HG03060 (cell line): Measurements from ENCODE around the gene PIAS4.

ENCODE experiments used
- ATAC-seq: cut with Tn5 transposase; IDR thresholded peaks from one replicate; pipeline ENCODE4 v1.9.1; 2021; ENCODE audit warnings: low read depth, moderate number of reproducible peaks; ENCODE audit not compliant: unreplicated experiment

Gene PIAS4

DNA sequence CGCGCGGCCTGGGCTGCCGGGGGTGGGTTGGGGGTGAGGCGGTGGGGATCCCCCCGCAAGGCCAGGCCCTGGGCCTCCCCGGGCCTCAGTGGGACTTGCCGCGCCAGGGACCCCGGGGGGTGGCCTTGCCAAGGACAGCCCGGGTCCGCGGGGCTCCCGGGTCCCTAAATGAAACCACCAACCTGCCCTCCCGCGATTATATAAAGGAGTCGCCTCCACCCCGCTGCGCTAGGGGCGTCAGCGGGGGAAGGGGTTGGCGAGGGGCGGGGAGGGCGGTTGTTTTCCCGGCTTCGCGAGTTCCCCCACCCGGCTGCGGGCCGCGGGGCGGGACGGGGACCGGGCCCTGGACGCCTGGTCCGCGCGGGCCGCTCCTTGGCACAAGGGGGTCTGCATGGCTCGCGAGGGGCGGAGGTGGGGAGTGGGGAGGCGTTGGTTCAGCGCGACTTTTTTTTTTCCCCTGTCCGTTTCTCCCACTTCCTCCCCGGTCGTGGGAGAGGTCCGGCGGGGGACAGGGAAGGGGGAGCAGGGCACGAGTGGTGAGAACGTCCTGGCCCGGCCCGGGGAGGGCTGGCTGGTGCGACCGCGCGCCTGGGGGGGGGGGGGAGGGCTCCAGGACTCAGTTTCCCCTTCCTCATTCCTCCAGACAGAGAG, 60.0 kb downstream of the PIAS4 start:
- no peak for ATAC-seq

DNA sequence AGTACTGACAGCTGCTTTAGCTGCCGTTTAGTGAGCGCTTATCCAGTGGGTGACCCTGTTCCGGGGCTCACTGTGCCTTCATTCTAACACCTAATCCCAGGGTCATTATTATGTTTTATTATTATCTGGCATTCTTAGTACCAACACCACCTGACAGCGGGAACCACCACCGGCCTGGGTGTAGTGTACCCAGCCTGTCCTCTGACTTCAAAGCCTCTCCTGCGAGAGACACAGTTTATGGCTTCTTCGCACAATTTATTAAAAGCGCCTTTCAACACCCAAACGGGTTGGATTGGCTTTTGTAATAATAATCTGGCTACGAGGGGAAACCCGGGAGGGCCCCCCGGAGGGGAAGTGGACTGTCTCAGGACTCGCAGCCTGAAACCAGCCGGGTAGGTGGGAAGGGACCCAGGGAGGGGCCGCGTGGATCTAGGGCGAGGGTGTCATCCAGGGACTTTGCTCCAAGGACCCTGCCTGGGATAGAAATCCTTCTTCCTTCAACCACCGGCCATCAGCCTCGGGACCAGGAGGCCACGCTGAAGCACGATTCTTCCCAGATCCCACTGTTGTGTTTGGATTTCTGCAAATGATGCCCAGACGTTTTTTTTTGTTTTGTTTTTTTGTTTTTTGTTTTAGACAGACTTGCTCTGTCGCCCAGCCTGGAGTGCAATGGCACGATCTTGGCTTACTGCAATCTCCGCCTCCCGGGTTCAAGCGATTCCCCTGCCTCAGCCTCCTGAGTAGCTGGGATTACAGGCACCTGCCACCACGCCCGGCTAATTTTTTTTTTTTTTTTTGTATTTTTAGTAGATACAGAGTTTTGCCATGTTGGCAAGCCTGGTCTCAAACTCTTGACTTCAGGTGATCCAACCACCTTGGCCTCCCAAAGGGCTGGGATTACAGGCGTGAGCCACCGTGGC, 60.8 kb downstream of the PIAS4 start:
- ATAC-seq: no peak

DNA sequence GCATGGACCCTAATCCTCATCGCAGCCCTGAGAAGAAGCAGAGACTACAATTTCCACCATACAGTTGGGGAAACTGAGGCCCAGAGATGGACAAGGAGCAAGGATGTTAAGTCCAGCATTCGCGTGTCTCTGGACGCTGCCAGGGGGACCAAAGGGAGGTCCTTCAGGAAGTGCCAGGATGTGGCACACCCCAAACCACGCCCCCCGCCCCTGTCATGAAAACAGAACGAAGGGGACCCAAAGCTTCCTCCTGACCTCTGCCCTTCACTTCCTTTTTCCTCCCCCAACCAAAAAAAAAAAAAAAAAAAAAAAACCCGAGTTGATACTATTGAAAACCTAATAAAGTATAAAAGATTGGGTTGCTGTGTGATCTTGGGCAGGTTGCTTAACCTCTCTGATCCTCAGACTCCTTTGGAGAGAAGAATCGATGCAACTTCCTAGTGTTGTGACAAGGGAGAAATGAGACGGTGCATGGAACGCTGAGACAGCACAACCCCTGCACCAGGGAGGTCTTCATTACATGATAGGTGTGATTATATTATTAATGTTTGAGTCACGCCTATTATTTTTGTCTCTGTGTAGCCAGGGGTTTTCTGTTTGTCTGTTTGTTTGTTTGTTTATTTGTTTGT, 61.9 kb downstream of the PIAS4 start:
- ATAC-seq: no peak

DNA sequence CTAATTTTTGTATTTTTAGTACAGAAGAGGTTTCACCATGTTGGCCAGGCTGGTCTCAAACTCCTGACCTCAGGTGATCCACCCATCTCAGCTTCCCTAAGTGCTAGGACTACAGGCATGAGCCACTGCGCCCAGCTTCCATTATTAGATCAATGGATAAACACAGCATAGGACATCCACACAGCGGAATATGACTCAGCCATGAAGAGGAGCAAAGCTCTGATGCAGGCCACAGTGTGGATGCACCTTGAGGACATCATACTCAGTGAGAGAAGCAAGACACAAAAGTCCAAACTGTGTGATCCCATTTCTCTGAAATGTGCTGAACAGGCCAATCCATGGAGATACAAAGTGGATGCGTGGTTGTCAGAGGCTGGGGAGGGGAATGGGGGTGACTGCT, 64.1 kb downstream of the PIAS4 start:
- no peak for ATAC-seq

DNA sequence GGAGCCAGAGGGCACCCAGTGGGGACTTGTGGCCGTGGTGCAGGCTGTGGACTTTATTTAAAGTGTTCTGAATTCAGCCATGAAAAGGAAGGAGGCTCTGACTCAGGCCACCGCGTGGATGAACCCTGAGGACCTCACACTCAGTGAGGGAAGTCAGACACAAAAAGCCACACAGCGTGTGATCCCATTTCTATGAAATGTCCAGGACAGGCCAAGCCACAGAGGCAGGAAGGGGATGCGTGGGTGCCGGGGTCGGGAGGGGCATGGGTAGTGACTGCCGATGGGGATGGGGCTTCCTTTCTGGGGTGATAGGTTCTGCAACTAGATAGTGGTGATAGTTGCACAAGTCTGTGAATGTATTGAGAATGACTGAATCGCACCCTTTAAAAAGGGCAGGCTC, 67.8 kb downstream of the PIAS4 start:
- no peak for ATAC-seq

DNA sequence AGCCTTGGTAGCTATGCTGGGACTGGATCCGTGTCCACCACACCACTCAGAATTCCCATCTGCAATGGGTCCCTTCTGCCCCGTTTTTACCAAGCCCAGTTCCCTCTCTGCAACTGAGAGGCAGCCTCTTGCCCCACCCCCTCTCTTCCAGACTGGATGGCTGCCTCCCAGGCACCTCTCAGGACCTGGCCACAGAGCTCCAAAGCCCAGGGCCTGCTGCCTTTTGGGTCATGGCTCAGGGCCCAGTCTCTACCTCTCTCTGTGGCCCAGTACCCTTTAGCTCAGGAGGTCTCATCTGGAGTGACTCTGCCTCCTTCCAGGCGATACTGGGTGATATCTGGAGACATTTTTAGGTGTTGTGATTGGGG, 69.5 kb downstream of the PIAS4 start:
- no peak for ATAC-seq

DNA sequence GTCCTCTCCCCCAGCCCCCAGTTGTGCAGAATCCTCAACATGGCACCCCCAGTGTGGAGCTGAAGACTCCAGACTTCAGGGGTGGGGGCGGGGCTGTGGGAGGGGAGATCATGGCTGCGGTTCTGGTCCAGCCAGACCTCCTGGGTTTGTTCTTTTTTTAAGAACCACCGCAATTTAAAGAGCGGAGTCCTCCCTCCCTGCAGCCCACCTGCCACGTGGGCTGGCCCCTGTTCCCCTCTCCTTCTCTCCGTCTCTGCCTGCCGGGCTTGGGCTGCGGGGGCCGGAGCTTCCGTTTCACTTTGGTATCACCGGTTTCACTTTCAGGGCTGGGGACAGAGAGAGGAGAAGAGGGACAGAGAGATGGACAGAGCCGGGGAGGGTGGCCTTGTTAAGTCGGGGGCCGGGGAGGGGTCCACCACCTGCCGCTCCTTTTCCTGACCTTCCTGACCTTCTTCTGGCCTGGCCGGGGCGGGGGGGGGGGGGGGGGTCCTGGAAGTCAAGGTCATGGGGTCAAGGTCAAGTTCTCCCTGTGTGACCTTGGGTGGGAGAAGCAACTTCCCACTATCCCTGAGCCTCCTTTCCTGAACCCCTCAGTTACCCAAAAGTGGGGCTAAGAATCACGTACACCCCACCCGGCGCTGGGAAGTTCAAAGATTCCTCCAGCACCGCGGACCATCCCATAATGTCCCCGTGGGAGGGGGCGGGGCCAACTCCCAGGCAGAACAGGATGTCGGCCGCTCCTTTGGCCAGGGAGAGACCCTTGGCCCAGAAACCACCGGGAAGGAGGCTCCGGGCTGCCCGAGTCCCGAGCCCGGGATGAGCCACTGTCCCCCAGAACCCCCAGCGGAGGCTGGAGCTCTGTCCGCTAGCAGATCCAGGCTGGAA, 70.5 kb downstream of the PIAS4 start:
- ATAC-seq: no peak

DNA sequence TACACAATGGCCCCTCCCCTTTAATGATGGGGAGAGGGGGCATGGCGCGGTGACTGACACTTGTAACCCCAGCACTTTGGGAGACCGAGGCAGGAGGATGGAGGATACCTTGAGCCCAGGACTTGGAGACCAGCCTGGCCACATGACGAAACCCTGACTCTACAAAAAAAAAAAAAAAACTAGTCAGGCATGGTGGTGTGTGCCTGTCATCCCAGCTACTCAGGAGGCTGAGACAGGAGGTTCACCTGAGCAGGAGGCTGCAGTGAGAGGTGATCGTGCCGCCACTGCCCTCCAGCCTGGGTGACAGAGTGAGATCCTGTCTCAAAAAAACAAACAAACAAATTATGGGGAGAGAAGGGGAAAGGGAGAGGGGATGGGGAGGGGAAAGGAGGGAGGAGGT, 72.9 kb downstream of the PIAS4 start:
- ATAC-seq: no peak

DNA sequence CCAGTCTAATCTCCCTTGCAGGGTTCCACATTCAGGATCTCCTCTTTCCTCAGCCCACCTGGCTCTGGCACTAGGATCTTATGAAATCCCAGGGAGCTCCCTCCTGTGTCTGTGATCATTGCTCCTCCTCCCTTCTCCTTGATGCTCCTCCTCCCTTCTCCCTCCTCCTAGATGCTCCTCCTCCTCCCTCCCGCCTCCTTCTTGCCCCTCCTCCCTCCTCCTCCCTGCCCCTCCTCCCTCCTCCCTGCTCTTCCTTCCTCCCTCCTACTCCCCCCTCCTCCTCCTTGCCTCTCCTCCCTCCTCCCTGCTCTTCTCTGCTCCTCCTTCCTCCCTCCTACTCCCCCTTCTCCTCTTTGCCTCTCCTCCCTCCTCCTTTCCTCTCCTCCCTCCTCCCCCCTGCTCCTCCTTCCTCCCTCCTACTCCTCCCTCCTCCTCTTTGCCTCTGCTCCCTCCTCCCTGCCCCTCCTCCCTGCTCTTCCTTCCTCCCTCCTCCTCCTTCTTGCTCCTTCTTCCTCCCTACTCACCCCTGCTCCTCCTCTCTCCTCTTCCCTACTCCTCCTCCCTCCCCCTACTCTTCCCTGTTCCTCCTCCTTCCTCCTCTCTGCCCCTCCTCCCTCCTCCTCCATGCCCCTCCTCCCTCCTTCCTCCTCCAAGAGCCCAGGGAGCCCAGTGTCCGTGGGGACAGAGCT, 74.0 kb downstream of the PIAS4 start:
- no peak for ATAC-seq

DNA sequence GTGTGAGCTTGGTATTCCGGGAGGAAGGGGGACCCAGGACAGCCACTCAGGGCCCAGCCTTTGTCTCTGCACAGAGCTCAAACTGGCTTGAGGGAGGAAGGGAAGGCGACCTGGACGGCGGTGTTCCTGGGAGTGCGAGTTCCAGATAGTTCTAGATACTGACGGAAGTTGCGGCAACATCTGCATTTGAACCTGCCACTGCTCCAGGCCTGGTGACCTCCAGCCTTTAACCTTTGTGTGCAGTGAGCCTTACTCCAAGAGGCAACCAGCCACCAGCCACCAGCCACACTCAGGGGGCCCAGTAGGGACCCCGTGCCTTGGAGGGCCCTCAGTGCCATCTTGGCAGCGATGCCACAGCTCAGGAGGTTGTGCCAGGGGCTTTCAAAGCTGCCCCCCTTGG, 74.6 kb downstream of the PIAS4 start:
- no peak for ATAC-seq

DNA sequence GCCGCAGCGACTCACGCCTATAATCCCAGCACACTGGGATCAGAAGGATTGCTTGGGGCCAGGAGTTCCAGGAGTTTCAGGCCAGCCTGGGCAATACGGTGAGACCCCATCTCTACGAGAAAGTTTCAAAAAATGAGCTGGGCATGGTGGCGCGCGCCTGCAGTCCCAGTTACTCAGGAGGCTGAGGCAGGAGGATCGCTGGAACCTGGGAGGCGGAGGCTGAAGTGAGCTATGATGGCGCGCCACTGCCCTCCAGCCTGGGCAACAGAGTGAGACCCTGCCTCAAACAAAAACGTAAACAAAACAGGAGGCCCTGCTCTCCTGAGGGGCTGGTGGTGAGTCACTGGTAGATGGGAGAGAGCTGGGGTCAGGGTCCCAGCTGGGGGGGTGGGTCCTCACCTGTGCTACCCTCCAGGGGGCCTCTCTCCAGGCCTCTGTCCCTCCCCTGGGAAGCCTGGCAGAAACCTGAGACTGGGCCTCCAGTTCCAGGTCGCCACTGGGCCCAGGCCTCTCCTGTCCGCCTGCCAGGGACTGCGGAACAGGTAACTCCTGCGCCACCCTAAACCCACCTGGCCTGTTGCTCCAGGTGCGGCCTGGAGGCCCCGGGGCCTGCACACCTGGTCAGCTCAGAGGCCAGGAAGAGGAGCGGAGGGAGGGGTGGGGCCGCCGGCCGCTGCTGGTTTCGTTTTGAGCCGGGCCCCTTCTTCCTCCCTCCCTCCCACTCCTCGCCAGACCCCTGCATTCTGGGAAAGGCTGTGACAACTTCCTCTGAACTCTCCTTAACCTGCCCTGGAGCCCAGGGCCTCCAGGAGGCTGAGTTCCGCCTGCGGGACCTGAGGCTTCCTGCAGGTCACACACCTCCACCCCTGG, 76.4 kb downstream of the PIAS4 start:
- ATAC-seq: no peak

DNA sequence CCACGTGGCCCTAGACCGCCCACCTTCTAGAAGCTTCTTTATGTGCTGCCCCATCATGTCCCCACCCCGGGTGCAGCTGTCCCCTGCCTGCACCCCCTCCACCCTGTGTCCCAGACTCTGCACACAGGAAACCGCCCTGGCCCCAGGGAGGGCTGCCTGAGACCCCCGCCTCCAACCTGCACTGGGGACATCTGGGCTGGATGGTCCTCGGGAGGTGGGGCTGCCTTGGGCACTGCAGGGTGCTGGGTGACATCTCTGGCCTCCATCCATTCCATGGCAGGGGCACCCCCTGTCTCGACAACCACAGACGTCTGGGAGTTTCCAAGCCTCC, 77.0 kb downstream of the PIAS4 start:
- no peak for ATAC-seq

DNA sequence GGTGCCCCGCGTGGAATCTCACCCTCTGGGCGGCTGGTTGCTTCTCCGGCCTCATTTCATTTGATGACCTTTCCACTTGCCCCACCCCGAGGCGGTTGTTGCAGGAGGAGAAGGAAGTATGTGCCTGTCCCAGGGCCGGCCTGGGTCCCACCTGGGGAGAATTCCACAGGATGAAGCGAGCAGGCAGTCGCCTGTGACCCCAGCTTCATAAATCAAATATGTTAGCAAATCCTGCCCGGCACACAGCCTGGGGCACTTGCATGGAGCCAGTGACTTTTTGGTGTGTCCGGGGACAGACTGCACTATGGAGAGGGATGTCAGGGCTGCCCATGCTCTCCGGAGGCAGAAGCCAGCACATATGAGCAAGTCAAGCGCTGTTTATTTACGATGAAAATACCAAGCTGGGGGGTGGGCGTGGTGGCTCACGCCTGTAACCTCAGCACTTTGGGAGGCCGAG, 78.9 kb downstream of the PIAS4 start:
- no peak for ATAC-seq

DNA sequence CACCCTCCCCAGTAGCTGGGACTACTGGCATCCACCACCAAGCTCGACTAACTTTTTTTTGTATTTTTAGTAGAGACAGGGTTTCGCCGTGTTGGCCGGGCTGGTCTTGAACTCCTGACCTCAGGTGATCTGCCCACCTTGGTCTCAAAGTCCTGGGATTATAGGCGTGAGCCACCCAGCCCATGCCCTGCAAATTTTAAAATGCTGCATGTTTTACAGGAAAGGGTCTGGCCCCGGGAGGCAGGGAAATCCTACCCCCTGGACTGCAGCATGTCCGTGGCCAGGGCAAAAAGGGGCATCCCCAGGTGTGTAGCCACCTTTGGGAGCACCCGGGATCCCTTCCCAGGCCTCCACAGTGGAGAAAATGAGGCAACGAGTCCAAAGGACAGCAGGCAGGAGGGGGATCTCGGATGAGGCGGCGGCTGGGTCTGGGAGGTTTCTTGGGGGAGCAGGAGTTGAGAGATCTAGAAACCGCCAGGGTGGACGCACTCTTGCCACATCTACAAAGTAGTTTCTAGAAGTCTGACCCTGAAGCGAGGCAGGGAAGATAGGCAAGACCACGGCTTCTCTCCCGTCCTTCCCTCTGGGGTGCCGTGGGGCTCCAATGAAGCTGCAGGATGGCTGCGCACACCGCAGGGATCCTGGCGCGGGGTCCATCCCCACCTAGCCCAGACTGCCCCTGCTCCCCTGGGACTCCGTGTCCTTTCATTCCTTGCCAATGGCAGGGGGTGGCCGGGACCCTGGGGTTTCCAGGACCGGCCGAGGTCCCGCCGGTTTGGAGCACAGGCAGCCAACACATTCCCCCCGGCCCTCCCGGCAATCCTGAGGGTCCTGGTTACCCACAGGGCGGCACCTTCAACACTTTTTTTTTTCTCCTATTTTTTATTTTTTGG, 80.5 kb downstream of the PIAS4 start:
- ATAC-seq: no peak

DNA sequence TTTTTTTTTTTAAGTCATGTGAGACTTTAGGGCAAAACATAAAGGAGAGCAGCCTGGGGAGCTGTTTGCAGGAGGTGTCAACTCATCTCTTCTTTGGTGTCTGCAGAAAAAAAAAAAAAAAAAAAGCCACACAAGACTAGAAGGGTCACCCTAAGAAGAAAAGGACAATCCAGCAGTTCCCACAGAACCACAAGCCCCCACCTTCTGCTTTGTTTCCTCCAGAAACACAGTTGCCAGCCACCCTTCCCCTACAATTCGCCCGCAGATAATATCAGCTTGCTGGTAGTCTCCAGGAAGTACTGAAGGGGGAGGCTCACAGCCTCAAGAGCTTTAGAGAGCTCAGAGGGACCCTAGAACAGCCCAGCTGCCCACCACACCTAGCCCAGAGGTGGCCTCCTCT, 81.4 kb downstream of the PIAS4 start:
- no peak for ATAC-seq
